ENCODE data around the gene SLC52A3.
"Not testable (repeated sequence)": the region's sequence is repeated elsewhere in the genome, so short reads cannot be mapped to it uniquely, and the experiment has no call there.

- not testable (repeated sequence) for TF ChIP-seq CTCF (conservative IDR thresholded peaks at IDR 0.05); ZFX (IDR thresholded peaks at IDR 0.05)
Measured at GRCh38 chr20:812435-812814, 44.1 kb upstream of the SLC52A3 start.
